IPS DF 6.9 (cell line): ENCODE data around the gene BMPER.

Experiments used
- DNase-seq: peaks from one replicate; pipeline ENCODE4 v3.0.0-alpha.2; 2013; ENCODE audit warnings: low read depth, low spot score
- H3K27ac ChIP-seq: one replicate; pipeline ENCODE4 v1.5.1; 2013; ENCODE audit warnings: low read length, control low read depth
- H3K27me3 ChIP-seq: 2 replicates; pipeline ENCODE4 v1.6.1; 2013; ENCODE audit warnings: mild to moderate bottlenecking, low read length; ENCODE audit not compliant: control insufficient read depth, insufficient read depth
- H3K36me3 ChIP-seq: 2 replicates; pipeline ENCODE4 v1.6.1; 2013; ENCODE audit warnings: low read length; ENCODE audit not compliant: control insufficient read depth, insufficient read depth
- H3K4me1 ChIP-seq: 2 replicates; pipeline ENCODE4 v1.6.1; 2013; ENCODE audit warnings: low read length; ENCODE audit not compliant: control insufficient read depth, insufficient read depth
- H3K4me3 ChIP-seq: 2 replicates; pipeline ENCODE4 v1.5.1; 2013; ENCODE audit warnings: mild to moderate bottlenecking, low read length
- H3K9me3 ChIP-seq: 2 replicates; pipeline ENCODE4 v1.6.1; 2013; ENCODE audit warnings: low read length, inconsistent platforms; ENCODE audit not compliant: control insufficient read depth, insufficient read depth
- WGBS: extraction: QIAGEN DNeasy Blood & Tissue Kit; methylation state at CpG from one replicate; pipeline ENCODE4 v1.1.7; 2013; ENCODE audit warnings: mixed read lengths, missing lambda C conversion rate; ENCODE audit not compliant: insufficient read length, insufficient coverage; 5-methylcytosine and 5-hydroxymethylcytosine counted together

The BMPER gene

DNA sequence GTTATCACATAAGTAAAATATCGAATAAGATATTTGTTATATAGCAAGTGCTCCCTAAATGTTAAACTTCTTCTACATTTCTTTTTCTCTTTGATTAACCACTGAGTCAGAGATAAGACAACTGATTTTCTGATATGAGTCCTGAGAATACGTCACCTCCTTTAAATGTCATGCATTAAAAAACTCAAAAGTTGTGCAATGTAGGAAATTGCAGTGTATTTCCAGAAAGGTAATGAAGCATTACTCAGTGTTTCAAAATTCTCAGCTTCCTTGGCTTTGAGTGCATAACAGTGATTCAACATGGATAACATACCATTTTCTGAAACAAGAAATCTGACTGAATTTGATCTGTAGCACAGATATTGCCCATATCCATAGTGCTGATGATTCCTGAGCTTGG is 155.8 kb downstream of the BMPER start:
- no peak for DNase-seq
- Histone ChIP-seq H3K27ac (no peak overlapping the region), H3K9me3 (no peaks in the 10 kb centered on the region), H3K36me3 (no peaks in the 10 kb centered on the region), H3K4me3 (no peak overlapping the region), H3K27me3 (no peaks in the 10 kb centered on the region), H3K4me1 (peaks cover 7% of the 10 kb centered on the region; the same call in 1 of the 2 replicates)
- no CpG with 5 or more reads among the region's 2 CpGs for WGBS

DNA sequence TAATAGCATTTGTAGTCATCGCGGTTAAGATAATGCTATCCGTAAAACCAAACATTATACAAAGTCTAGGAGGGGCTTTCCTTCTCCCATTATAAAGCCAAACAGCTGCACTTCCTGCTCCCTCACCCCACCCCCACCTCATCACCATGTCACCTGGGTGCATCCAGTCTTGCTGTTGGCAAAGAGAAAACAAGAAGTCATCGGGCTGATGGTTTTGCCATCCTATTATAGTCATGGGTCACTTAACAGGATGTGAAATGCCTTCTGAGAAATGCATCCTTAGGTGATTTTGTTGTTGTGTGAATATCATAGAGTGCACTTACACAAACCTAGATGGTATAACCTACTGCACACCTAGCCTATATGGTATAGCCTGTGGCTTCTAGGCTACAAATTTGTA is 157.0 kb downstream of the BMPER start:
- WGBS = no CpG with 5 or more reads among the region's 4 CpGs
- H3K4me1 ChIP-seq = peaks cover 9% of the 10 kb centered on the region; the same call in 1 of the 2 replicates
- no peak overlapping the region for H3K27ac ChIP-seq
- no peaks in the 10 kb centered on the region for H3K36me3 ChIP-seq
- no peaks in the 10 kb centered on the region for H3K27me3 ChIP-seq
- no peak overlapping the region for H3K4me3 ChIP-seq
- no peaks in the 10 kb centered on the region for H3K9me3 ChIP-seq
- DNase-seq = no peak

DNA sequence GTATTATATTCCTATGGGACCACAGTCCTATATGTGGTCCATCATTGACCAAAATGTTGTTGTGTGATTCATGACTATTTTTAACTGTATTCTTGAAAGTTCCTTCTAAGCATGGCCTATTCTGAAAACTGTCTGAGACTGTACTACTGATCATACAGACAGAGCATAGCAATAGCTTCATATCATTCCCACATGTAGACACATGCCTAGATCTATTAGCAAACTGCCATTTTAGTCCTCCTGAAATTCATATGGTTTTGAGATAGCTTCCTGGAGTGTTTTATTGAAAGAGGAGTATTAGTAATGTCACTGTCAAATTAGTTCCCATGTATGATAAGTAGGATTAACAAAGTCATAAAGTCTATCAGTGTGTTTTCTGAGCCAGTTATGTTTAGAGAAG is 157.5 kb downstream of the BMPER start:
- Histone ChIP-seq H3K9me3 (no peaks in the 10 kb centered on the region), H3K27ac (no peak overlapping the region), H3K27me3 (no peaks in the 10 kb centered on the region), H3K4me3 (no peak overlapping the region), H3K36me3 (no peaks in the 10 kb centered on the region), H3K4me1 (peaks cover 9% of the 10 kb centered on the region; the same call in 1 of the 2 replicates)
- no peak for DNase-seq

DNA sequence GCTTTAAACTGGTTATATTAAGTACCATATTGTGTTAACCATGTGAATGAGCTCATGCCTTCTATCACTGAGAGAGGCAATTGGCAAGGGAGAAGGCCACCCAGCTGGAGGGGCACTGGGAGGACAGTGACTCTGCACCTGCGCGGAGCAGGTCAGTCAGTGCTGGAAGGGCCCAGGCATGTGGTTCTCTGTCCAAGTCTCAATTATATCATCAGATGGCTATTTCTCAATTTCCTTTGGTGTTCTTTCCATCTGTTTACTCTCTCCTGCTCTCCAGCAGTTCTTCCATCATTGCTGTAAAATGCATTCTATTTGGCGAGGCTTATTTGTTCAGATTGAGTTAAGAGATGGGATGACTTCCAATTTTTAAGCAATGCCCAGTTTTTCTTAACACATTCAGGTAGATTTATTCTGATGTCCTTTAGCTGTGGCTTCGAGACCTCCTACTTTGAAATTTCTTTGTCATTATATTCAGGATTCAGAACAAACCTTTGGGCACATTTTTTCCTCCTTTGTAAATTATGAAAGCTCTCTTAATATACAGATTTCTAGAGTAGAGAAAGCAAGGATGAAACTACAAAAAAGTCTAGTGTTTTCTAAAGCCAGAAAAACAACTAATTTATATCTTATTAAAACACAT is 159.3 kb downstream of the BMPER start:
- DNase-seq = no peak
- no peak overlapping the region for H3K27ac ChIP-seq
- peaks cover 6% of the 10 kb centered on the region; the same call in 1 of the 2 replicates for H3K4me1 ChIP-seq
- no peaks in the 10 kb centered on the region for H3K36me3 ChIP-seq
- WGBS = no CpG with 5 or more reads among the region's 4 CpGs
- no peak overlapping the region for H3K4me3 ChIP-seq
- H3K27me3 ChIP-seq = no peaks in the 10 kb centered on the region
- no peaks in the 10 kb centered on the region for H3K9me3 ChIP-seq

DNA sequence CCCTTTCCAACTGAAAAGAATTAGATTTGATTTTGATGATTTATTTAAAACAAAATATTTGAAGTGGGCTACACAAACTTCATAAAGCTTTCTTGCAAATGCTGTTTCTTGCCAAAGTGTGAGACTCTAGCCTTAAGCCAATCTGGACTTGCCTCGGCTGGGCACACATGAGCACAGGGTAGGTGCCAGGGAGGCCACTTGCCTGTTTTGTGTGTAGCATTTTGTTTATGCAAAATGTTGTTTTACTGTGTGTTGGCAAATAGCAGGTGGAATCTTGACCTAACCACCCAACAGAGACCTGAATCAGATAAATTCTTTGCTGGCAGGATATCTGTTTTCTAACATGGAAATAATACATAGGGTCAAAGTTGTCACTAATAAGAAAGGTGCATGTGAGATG is 161.1 kb downstream of the BMPER start:
- no peak for DNase-seq
- H3K27me3 ChIP-seq = no peaks in the 10 kb centered on the region
- no CpG with 5 or more reads among the region's 1 CpG for WGBS
- no peaks in the 10 kb centered on the region for H3K9me3 ChIP-seq
- no peaks in the 10 kb centered on the region for H3K36me3 ChIP-seq
- H3K4me3 ChIP-seq = no peak overlapping the region
- peaks cover 2% of the 10 kb centered on the region; the same call in 1 of the 2 replicates for H3K4me1 ChIP-seq
- H3K27ac ChIP-seq = no peak overlapping the region

DNA sequence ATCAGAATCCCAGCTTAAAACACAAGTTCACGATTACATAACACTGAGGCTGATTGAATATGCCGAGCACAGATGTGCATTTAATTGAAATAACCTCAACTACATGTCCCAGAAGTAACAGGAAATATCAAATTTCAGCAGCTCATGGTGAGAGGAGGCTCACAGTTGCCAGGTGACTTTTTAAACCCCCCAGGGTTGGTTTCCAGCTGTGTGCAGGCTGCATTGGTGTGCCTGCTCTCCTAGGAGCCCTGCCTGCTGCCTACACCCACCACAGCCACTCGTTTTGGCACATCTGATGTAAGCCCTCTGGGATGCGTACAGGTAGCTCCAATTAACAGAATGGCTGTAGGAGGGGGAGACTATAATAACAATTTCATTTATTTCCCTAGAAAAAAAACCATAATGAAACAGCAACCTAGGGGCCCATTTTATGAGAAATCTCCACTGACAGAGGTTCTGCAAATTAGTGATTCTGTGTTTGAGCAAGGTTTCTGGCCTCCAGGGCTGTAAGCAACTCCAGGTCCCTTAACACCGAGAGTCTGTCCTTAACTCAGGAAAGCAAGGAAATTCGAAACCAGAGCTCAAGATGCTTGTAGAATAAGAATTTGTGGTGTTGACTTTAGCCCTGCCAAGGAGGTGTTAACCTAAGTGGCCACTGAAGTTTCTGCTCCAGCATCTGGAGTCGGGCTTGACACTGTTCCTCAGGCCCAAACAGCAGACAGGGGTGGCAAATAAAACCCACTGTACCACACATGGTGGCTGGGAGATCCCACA is 161.9 kb downstream of the BMPER start:
- DNase-seq = no peak

DNA sequence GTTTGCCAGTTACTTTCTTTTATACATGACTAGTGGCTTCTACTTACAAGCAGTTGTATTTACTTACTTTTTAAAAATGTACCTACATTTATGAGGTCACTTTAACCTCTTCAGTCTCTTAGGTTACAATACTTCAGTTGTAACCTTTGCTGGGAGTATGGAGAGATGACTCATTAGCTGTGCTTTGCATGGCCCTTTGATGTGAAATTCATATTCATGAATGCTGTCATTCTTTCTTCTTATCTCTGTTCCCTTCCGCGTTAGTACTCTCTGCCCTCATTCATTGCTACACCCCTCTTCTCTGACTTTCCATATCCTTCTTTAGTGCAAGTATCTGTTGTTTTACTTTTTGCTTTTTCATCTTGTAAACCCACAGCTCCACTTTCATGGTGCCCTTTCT is 164.3 kb downstream of the BMPER start:
- no CpG with 5 or more reads among the region's 2 CpGs for WGBS
- peaks cover 2% of the 10 kb centered on the region; the same call in 1 of the 2 replicates for H3K4me1 ChIP-seq
- H3K27me3 ChIP-seq = no peaks in the 10 kb centered on the region
- no peaks in the 10 kb centered on the region for H3K36me3 ChIP-seq
- no peaks in the 10 kb centered on the region for H3K9me3 ChIP-seq
- no peak overlapping the region for H3K4me3 ChIP-seq
- no peak for DNase-seq
- H3K27ac ChIP-seq = no peak overlapping the region

More for the DNA sequence above, 161.9 kb downstream of the BMPER start:
- WGBS = no CpG with 5 or more reads among the region's 7 CpGs
- Histone ChIP-seq H3K36me3 (no peaks in the 10 kb centered on the region), H3K27ac (no peak overlapping the region), H3K4me1 (peaks cover 2% of the 10 kb centered on the region; the same call in 1 of the 2 replicates), H3K4me3 (no peak overlapping the region), H3K9me3 (no peaks in the 10 kb centered on the region), H3K27me3 (no peaks in the 10 kb centered on the region)

DNA sequence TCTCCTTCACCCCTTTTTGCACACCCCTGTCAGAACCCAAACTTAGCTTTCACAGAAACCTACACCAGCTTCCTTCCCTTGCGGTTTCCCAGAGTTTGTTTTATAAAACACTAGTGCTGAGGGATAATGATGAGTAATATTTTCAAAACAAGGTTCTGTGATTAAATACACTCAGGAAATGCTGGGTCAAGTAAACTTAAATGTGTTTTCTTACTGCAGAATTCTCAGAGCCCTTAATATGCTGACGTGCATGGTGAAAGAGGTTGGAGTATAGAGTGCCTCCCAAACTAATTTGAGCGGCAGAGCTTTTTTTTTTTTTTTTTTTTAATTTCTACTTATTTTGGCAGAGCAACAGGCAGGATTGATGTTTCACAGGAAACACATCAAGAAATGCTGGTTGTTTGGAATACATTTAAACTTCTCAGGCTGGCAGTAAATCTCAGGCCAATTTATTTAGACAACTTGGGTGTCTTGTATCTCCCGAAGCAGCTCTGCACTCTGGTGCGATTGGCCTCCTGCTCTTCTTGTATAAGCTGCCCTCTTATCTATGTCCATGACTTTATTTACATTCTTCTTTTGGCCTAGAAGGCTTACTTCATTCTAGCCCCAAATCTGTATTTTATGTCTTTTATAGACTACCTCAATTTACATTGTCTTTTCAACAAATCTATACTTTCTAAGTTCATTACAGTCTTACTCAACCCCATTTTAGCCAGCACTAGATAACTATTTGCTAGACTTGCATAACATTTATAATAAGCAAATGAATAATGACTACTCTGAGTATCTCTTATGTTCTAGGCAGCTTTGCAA is 165.4 kb downstream of the BMPER start:
- WGBS = no CpG with 5 or more reads among the region's 5 CpGs
- Histone ChIP-seq H3K27ac (no peak overlapping the region), H3K27me3 (no peaks in the 10 kb centered on the region), H3K9me3 (no peaks in the 10 kb centered on the region), H3K4me1 (peaks cover 2% of the 10 kb centered on the region; the same call in 1 of the 2 replicates), H3K36me3 (no peaks in the 10 kb centered on the region), H3K4me3 (no peak overlapping the region)
- DNase-seq = no peak

DNA sequence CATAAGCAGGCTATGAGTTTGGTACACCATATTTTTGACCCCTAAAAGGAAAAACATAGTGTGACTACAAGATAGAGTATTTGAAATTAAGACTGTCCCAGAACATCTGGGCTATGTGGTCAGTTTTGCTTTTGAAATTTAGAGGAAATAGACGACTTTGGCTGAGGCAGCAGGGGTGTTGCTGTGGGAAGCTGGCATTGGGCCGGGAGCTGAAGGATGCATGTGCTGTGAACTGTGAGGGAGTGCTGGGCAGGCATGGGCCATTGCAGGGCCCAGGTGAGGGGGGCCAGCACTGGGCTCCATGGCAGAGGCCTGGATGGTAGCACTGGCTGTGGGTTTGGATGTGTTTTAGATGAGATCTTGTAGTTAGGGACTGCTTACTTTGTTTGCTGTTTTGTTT is 168.3 kb downstream of the BMPER start:
- no peaks in the 10 kb centered on the region for H3K27me3 ChIP-seq
- no peak for DNase-seq
- H3K4me1 ChIP-seq = peaks cover 2% of the 10 kb centered on the region; the same call in 1 of the 2 replicates
- no CpG with 5 or more reads among the region's 2 CpGs for WGBS
- H3K36me3 ChIP-seq = no peaks in the 10 kb centered on the region
- no peak overlapping the region for H3K4me3 ChIP-seq
- no peaks in the 10 kb centered on the region for H3K9me3 ChIP-seq
- H3K27ac ChIP-seq = no peak overlapping the region

DNA sequence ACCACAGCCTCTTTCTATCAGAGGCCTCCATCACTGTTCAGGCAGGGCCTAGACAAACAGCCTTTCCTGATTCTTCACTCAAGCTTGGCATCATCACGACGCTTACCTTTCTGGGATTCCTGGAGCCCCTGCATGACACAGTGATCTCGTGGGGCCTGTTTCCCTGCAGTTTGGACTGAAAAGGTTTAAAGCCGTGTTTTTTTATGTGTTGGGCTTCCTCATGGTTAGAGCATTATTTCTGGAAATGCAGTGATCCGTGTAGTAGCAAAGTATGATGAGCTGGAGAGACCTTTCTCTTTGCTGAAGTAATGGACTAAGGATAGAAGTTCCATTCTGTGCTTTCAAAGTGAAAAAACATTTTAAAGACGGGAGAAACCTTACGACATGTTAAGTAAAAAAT is 169.1 kb downstream of the BMPER start:
- no CpG with 5 or more reads among the region's 7 CpGs for WGBS
- peaks cover 4% of the 10 kb centered on the region for H3K4me1 ChIP-seq
- DNase-seq = no peak
- H3K27ac ChIP-seq = no peak overlapping the region
- H3K9me3 ChIP-seq = no peaks in the 10 kb centered on the region
- no peaks in the 10 kb centered on the region; the same call in 1 of the 2 replicates for H3K36me3 ChIP-seq
- H3K27me3 ChIP-seq = no peaks in the 10 kb centered on the region
- H3K4me3 ChIP-seq = no peak overlapping the region
